ENCODE results near the gene KDM5A.

GRCh38 chr12:286531-287300 lies 102.4 kb downstream of the KDM5A start:
- TF ChIP-seq CTCF (IDR thresholded peaks at IDR 0.05 in 4 of 5, conservative IDR thresholded peaks at IDR 0.05 in 1 of 5): no peak
- no peak for TF ChIP-seq POLR2A (IDR thresholded peaks at IDR 0.05)
